T47D (cell line): ENCODE results near the gene SCFD2.
"Not testable (repeated sequence)": the region's sequence is repeated elsewhere in the genome, so short reads cannot be mapped to it uniquely, and the experiment has no call there.

Experiments
- DNase-seq, 2 experiments: peaks; one replicate each; pipeline versions ENCODE4 v3.0.0 to v3.0.0-alpha.2; 2011 to 2012; ENCODE audit warnings: low read depth in 1 of 2, low spot score in 1 of 2
- JUND ChIP-seq: IDR thresholded peaks from 2 replicates; pipeline ENCODE4 v1.6.1; 2012; ENCODE audit warnings: low read depth
- in situ Hi-C: cut with HindIII; loops from 2 replicates; pipeline ENCODE4 v1.10.0; 2016; ENCODE audit warnings: low sequenced_read_pairs, low pct_unique_long_range_greater_than_20kb

The SCFD2 gene

DNA sequence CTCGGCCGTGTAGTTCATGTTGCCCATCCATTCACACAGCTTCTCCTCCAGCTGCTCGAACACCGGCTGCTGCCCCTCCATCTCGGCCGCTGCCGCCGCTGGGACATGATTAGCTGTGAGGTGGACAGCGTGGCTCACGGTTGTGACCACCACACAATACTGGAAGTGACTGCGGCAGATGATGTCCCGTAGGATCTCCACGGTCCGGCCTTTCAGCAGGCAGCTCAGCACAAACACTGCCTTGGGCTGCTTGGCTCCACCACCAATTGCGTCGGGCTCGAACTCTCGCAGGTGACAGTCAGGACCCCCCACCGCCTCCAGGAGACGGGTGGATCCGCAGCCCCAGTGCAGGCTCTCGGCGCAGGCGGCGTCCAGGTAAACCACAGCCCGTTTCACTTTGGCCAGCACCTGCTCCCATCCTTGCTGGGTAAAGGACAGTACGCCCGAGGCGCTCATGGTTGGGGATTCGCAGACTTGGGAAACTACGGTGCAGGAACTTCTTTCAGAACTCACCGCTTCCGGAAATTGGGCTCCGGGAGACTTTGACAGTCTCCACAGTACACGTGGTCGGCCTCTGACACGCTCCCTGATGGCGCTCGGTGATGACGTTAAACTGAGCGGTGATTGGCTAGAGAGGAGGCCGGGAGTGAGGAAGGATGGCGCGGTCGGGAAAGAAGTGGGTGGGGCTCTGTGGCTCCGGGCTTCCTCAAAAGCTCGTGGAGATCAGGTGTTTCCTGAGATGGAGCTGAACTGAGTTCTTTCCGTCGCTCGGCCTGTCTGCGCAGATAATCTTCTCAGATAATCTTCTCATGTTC lies at the start of gene SCFD2:
SCFD2 (minus strand) TSS at position 576 of the 815 bp plus-strand sequence.
- TF ChIP-seq JUND, result no peak

DNA sequence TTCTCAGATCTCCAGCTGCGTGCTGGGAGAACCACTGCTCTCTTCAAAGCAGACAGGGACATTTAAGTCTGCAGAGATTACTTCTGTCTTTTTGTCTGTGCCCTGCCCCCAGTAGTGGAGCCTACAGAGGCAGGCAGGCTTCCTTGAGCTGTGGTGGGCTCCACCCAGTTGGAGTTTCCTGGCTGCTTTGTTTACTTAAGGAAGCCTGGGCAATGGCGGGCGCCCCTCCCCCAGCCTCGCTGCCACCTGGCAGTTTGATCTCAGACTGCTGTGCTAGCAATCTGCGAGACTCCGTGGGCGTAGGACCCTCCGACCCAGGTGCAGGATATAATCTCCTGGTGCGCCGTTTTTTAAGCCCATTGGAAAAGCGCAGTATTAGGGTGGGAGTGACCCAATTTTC lies 43.6 kb upstream of the SCFD2 start:
- in situ Hi-C loops, result not testable (repeated sequence)

More for the DNA sequence above, at the start of gene SCFD2:
- in situ Hi-C loops, result no loop called here
- DNase-seq, result peak; percentile 83 to 97

DNA sequence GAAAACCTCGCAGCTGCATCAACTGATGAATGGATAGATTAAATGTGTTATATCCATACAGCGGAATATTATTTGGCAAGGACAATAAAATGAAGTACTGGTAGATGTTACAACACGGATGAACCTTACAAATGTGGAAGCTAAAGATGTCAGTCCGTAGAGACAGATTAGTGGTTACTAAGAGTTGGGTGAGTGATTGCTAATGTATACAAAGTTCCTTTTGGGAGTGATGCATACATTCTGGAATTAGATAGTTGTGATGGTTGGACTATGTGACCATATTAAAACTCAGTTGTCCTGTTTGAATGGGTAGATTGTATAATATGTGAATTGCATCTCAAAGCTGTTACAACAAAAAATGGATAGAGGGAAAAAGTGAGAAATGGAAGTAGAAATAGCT lies 14.4 kb upstream of the SCFD2 start:
- TF ChIP-seq JUND, result no peak
- DNase-seq, result no peak
- in situ Hi-C loops, result no loop called here

More for the DNA sequence above, 43.6 kb upstream of the SCFD2 start:
- DNase-seq, result not testable (repeated sequence)

DNA sequence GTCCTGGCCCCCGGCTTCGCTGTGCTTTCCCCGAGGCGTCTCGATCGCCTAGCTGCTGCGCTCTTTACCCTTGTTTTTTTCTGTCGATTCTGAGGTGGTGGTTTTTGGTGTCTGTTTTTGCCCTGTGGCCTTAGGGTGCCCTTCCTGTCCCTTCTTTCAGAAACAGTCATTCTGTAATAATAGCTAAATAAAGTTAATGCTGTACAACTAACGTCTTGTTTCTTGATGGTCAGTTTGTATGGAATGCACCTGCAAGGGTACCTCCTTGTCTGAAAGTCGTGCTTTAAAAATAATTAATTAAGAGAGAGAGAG lies 12.3 kb upstream of the SCFD2 start:
- no peak for DNase-seq
- in situ Hi-C loops, result no loop called here
- no peak for TF ChIP-seq JUND

DNA sequence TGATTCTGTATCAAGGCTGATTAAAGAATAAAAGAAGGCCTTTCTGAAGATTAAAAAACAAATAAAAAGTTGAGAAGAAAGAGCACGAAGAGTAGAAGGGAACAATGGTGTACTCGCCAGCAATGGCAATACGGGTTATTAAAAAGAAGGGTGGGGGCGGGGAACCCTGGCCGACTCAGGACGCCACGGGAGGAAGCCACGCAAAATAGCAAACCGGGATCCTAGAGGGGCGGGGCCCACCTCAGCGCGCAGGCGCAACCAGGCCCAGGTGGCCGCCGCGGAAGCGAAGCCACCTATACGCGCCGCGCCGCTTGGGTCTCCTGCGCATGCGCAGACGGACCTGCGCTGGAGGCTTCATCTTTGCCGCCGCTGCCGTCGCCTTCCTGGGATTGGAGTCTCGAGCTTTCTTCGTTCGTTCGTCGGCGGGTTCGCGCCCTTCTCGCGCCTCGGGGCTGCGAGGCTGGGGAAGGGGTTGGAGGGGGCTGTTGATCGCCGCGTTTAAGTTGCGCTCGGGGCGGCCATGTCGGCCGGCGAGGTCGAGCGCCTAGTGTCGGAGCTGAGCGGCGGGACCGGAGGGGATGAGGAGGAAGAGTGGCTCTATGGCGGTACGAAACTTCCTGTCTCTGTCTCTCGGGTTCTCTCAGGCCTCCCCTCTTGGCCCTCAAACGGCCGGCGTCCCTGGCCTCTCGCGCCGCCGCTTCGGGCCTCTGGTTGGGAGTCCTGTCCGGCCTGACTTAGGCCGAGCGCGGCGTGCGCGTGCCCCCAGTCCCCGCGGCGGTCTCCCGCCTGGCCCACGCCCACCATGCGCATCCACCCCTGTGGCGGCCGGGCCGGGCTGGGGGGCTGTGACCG lies 11.7 kb upstream of the SCFD2 start, which contains the start of gene FIP1L1:
FIP1L1 (plus strand) TSS at position 323 of the 852 bp plus-strand sequence; CDS start at position 521, 198 bp downstream.
- DNase-seq, result peak; percentile 85 to 94
- TF ChIP-seq JUND, result no peak
- in situ Hi-C loops, result no loop called here

DNA sequence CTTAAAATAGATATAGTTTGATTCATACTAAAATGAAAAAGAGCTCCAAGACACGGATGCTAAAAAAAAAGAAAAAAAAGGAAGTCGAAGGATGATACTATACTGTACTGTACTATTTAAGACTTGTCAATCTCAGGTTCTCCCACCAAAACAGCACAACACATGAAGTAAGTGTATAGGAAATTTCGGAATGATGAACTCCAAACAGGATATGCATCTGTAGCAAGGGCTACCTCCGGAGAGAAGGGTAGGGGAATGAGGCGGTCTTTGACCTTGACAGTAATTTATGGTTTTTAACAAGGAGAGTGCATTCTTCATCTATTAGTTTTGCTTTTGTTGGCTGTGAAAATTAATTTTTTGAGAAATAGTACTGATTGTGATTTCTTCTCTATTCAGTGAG lies 11.0 kb upstream of the SCFD2 start:
- in situ Hi-C loops, result no loop called here
- no peak for DNase-seq

DNA sequence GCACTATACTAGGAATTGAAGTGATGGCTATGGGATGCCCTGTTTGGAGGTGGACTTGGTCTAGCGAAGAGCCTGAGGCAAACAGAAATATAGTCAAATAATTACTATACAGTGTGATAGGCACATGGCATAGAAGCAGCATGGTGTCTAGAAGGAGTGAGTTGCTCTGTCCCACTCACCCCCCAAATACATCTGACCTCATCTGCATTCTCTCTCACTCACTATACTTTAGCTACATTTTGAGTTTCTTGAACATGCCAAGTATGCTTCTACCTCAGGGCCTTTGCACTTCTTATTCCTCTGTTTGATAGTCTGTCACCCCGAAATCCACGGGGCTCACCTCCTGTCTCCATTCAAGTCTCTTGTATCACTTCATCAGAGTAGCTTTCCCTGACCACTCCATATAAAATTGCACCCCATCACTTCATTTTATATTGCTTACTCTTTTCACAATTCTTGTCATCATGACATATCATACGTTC lies 9.0 kb upstream of the SCFD2 start:
- no peak for TF ChIP-seq JUND
- in situ Hi-C loops, result no loop called here

More for the DNA sequence above, 11.0 kb upstream of the SCFD2 start:
- no peak for TF ChIP-seq JUND

DNA sequence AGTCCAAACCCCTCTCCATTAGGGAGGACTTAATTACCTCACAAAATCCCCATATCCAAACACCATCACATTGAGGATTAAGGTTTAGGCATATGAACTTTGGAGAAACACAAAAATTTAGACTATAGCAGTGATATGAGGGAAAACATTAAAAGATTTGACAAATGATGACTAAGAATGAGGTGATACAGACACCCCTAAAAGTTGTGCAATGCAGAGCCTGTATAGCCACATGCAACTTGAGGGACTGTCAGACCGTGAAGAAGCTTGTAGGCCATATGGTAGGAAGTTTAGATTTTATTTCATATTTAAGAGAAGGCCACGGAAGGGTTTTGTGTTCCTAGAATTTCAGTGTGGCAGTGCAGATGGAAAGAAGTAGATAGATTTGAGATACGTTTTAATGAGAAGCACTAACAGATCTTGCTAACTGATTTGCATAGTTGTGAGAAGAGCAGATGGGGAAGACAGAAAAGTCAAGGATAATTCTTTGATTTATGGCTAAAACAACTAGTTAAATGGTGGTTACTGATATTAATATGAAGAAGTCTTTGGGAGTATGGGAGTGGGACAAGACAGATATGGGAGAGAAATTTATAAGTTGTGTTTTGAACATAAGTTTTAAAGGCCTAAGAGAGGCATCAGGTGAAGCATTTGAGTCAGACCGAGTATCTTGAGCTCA lies 6.1 kb upstream of the SCFD2 start:
- DNase-seq, result no peak
- no peak for TF ChIP-seq JUND
- in situ Hi-C loops, result no loop called here

More for the DNA sequence above, 9.0 kb upstream of the SCFD2 start:
- DNase-seq, result no peak

DNA sequence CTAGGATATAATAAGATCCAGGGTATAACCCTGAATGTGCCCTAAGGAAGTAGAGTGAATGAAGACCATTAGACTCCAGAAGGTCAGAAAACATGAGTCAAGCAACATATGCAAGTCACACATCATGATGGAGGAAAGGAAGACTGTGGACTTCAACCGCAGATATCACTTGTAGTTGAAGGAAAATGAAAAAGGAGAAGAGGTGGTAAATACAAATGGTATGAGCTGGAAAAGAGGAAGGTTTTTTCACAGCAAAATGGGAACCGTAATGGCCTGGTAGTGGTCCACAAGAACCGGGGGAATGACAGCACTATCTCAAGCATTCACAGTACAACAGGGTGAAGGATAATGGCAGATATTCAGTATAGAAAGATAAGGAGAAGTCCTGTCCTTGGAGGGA lies 5.2 kb upstream of the SCFD2 start:
- no peak for TF ChIP-seq JUND
- in situ Hi-C loops, result no loop called here
- no peak for DNase-seq

DNA sequence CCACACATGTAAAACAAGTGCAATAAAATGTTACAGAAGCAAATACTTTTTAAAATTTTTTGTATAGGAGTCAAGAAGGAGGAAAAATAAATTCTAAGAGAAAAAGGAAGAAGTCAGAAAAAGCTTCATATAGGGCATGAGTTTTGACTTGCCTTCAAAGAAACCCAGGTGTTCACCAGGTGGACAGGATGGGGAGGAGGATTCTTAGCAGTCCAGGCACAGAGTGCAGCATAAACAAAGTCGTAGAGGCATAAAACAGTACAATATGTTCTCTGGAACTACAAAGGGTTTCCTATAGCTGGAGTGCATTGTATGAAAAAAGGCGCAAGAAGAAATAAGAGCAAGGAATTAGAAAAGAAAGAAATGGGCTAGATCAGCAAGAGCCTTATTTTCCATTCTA lies 1.9 kb upstream of the SCFD2 start:
- no peak for DNase-seq
- in situ Hi-C loops, result no loop called here
- TF ChIP-seq JUND, result no peak

DNA sequence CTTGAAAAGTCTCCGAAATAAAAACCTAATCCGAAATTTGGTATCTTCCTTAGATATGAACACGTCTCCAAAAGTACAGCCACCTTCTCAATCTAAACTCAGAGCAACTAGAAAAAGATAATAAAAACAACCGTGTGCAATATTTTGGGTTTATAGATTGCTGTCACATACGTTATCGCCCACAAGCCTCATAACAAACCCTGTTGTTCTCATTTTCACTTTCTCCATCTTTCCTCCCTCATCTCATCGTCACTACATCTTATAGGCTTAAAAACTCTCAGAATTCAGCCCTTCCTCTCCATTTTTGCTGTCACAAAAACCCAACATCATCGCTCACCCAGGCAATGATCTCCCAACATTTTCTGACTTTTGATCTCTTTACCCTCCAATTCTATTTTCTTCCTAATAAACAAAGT lies 448 bp upstream of the SCFD2 start:
- no peak for TF ChIP-seq JUND
- no peak for DNase-seq
- in situ Hi-C loops, result no loop called here

DNA sequence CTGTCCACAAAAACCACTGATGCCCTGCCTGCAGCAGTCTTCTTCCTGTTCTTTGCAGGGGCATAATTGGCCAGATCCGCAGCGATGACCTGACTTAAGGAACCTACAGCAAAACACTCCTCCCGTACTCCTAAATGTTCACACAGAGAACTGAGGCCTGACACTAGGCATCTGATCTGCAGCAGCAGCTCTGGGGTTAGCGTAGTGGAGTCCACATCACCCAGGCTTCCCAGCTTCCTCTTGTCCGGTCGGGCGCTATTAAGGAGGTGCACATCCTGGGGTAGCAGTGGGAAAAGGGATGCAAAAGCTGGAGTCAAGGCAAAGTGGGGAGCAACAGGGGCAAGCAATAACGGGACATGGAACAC lies 758 bp downstream of the SCFD2 start:
- no peak for TF ChIP-seq JUND
- DNase-seq, result no peak
- in situ Hi-C loops, result no loop called here
